ENCODE data around the gene CCDC74B.
"Not testable (repeated sequence)": the region's sequence is repeated elsewhere in the genome, so short reads cannot be mapped to it uniquely, and the experiment has no call there.

CCDC74B gene

GRCh38 chr2:130102597-130103363, 42.1 kb downstream of the CCDC74B start:
- DNase-seq (ENCODE audit: low read depth) = not testable (repeated sequence)
